Endodermal cell (in vitro differentiated cells): ENCODE measurements around the gene SH3BP5. TPM values are rescaled to one million over a fixed set of nuclear protein-coding genes. Genes with fewer than 3 reads are reported as not detected.

Experiments
- DNase-seq: peaks from one replicate; pipeline ENCODE4 v3.0.0-alpha.2; 2017
- H3K27ac ChIP-seq: 2 replicates; pipeline ENCODE4 v1.5.1; 2013; ENCODE audit warnings: mild to moderate bottlenecking, low read depth, low read length, moderate library complexity
- H3K27me3 ChIP-seq: 2 replicates; pipeline ENCODE4 v1.6.1; 2013; ENCODE audit warnings: mild to moderate bottlenecking, low read length, moderate library complexity; ENCODE audit not compliant: insufficient read depth, control insufficient read depth, poor library complexity, severe bottlenecking
- H3K36me3 ChIP-seq: 2 replicates; pipeline ENCODE4 v1.7.0; 2013; ENCODE audit warnings: mild to moderate bottlenecking, low read length, moderate library complexity; ENCODE audit not compliant: control insufficient read depth, insufficient read depth
- H3K4me1 ChIP-seq: one replicate; pipeline ENCODE4 v1.7.0; 2013; ENCODE audit warnings: low read length; ENCODE audit not compliant: control insufficient read depth, insufficient read depth
- H3K4me3 ChIP-seq: 2 replicates; pipeline ENCODE4 v1.5.1; 2013; ENCODE audit warnings: mild to moderate bottlenecking, low read length, moderate library complexity
- H3K9ac ChIP-seq: 2 replicates; pipeline ENCODE4 v1.6.1; 2013; ENCODE audit warnings: mild to moderate bottlenecking, low read length, moderate library complexity; ENCODE audit not compliant: poor library complexity, severe bottlenecking; ENCODE audit errors: extremely low read depth
- H3K9me3 ChIP-seq: 2 replicates; pipeline ENCODE4 v1.6.1; 2013; ENCODE audit warnings: mild to moderate bottlenecking, low read length, moderate library complexity; ENCODE audit not compliant: control insufficient read depth
- H3K27ac Mint-ChIP-seq: 2 replicates; pipeline ENCODE4 v1.8.0; 2020; ENCODE audit warnings: mixed read lengths
- H3K27me3 Mint-ChIP-seq: 2 replicates; pipeline ENCODE4 v1.8.0; 2021; ENCODE audit warnings: mild to moderate bottlenecking, mixed read lengths; ENCODE audit not compliant: insufficient read depth
- H3K36me3 Mint-ChIP-seq: 2 replicates; pipeline ENCODE4 v1.8.0; 2020; ENCODE audit warnings: low read depth, mixed read lengths
- H3K4me1 Mint-ChIP-seq: 2 replicates; pipeline ENCODE4 v1.8.0; 2020; ENCODE audit warnings: mixed read lengths
- H3K4me3 Mint-ChIP-seq: 2 replicates; pipeline ENCODE4 v1.8.0; 2020; ENCODE audit warnings: mild to moderate bottlenecking, moderate library complexity, mixed read lengths
- H3K9me3 Mint-ChIP-seq: 2 replicates; pipeline ENCODE4 v1.8.0; 2020; ENCODE audit warnings: mild to moderate bottlenecking, mixed read lengths
- CTCF ChIP-seq: fragments of 200-600 bp; sonication (generic); conservative IDR thresholded peaks from 2 replicates; pipeline ENCODE4 v1.5.0; 2021; ENCODE audit warnings: antibody characterized with exemption, mild to moderate bottlenecking
- WGBS, 2 experiments: methylation state at CpG; one replicate each; pipeline versions ENCODE4 v1.1.5 to v1.1.7; 2013; ENCODE audit warnings: missing lambda C conversion rate in 2 of 2, mixed read lengths in 1 of 2; ENCODE audit not compliant: insufficient coverage in 1 of 2, insufficient read length in 1 of 2; 5-methylcytosine and 5-hydroxymethylcytosine counted together
- total RNA-seq, 2 donors: library from RNA; stranded (reverse); fragmentation: NEBNext Ultra II Directional in 1 of 2; extraction: Animal tissue kit (Norgen Biotek cat#: 25700) in 1 of 2; gene quantifications; 2 replicates in 1 of 2; 3 replicates in 1 of 2; pipeline ENCODE4 v1.2.1, GENCODE V29; 2021

The SH3BP5 gene
- total RNA-seq, 2 donors from 2014 or later: 25.8 to 30.3 TPM

- Histone ChIP-seq H3K36me3 (no peaks in the 10 kb centered on the region), H3K27me3 (no peaks in the 10 kb centered on the region), H3K4me1 (no peaks in the 10 kb centered on the region), H3K4me3 (no peak overlapping the region), H3K27ac (no peak overlapping the region), H3K9ac (no peak overlapping the region), H3K9me3 (peaks cover 3% of the 10 kb centered on the region)
- no peak overlapping the region for H3K27ac Mint-ChIP-seq
- H3K9me3 Mint-ChIP-seq: peaks cover 2% of the 10 kb centered on the region
- H3K4me1 Mint-ChIP-seq: peaks cover 3% of the 10 kb centered on the region
- H3K27me3 Mint-ChIP-seq: peaks cover 2% of the 10 kb centered on the region
- H3K36me3 Mint-ChIP-seq: no peaks in the 10 kb centered on the region
- no peak for DNase-seq
- no peak overlapping the region for H3K4me3 Mint-ChIP-seq
- WGBS, 2 experiments: 85 to 90% methylated on average over 3 to 4 of the region's 4 CpGs
- TF ChIP-seq CTCF: no peak
Measured at GRCh38 chr3:15345066-15345607, 12.8 kb upstream of the SH3BP5 start.

- Histone ChIP-seq H3K9ac (no peak overlapping the region), H3K27me3 (no peaks in the 10 kb centered on the region), H3K9me3 (no peaks in the 10 kb centered on the region), H3K36me3 (no peaks in the 10 kb centered on the region), H3K4me3 (no peak overlapping the region), H3K4me1 (no peaks in the 10 kb centered on the region), H3K27ac (no peak overlapping the region)
- no peak overlapping the region for H3K27ac Mint-ChIP-seq
- peaks cover 3% of the 10 kb centered on the region for H3K4me1 Mint-ChIP-seq
- 88% methylated on average over 1 of the region's 1 CpG; no CpG with 5 or more reads in 1 of the 2 experiments for WGBS, 2 experiments
- DNase-seq: no peak
- no peak for TF ChIP-seq CTCF
- no peak overlapping the region for H3K4me3 Mint-ChIP-seq
- peaks cover 2% of the 10 kb centered on the region for H3K27me3 Mint-ChIP-seq
- no peaks in the 10 kb centered on the region for H3K9me3 Mint-ChIP-seq
- no peaks in the 10 kb centered on the region for H3K36me3 Mint-ChIP-seq
Measured at GRCh38 chr3:15342945-15343344, 10.6 kb upstream of the SH3BP5 start.

GRCh38 chr3:15342246-15342645, 9.9 kb upstream of the SH3BP5 start:
- DNase-seq: no peak
- Mint-ChIP-seq H3K27ac (no peak overlapping the region), H3K27me3 (peaks cover 2% of the 10 kb centered on the region), H3K4me1 (peaks cover 3% of the 10 kb centered on the region), H3K4me3 (no peak overlapping the region), H3K9me3 (no peaks in the 10 kb centered on the region), H3K36me3 (no peaks in the 10 kb centered on the region)
- no peak overlapping the region for H3K9ac ChIP-seq
- 81 to 85% methylated on average over 3 of the region's 3 CpGs for WGBS, 2 experiments
- no peak for TF ChIP-seq CTCF
- no peaks in the 10 kb centered on the region for H3K27me3 ChIP-seq
- H3K4me1 ChIP-seq: no peaks in the 10 kb centered on the region
- H3K9me3 ChIP-seq: no peaks in the 10 kb centered on the region
- no peaks in the 10 kb centered on the region for H3K36me3 ChIP-seq
- no peak overlapping the region for H3K4me3 ChIP-seq
- H3K27ac ChIP-seq: no peak overlapping the region
